HL-60/S4 treated with retinoic acid at 250 ng/mL for 4 days and 3 days (cell line): ENCODE data around the gene DDX5.
"Not testable (repeated sequence)": the region's sequence is repeated elsewhere in the genome, so short reads cannot be mapped to it uniquely, and the experiment has no call there.

Source experiments
- in situ Hi-C: fragments of 300-500 bp; cut with MboI; formaldehyde crosslinking; loops from 2 replicates; pipeline ENCODE4 v1.7.0; 2022; ENCODE audit warnings: low sequenced_read_pairs

The DDX5 gene

GRCh38 chr17:64496348-64496785, 9.7 kb downstream of the DDX5 start:
- in situ Hi-C loops, result loop anchor here (10.0 kb wide), 2 partner anchors 72 to 192 kb away; no protein-coding TSS in a partner anchor

DNA sequence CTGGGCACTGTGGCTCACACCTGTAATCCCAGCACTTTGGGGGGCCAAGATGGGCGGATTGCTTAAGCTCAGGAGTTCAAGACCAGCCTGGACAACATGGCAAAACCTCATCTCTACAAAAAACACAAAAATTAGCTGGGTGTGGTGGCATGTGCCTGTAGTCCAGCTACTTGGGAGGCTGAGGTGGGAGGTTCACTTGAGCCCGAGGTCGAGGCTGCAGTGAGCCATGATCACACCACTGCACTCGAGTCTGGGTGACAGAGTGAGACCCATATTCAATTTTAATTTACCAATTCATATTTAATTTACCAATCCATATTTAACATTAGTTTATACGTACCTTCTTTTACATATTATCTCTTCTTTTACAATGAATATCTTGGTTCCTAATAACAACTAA, 10.8 kb downstream of the DDX5 start:
- in situ Hi-C loops, result loop anchor here (10.0 kb wide), 2 partner anchors 70 to 190 kb away; no protein-coding TSS in a partner anchor

- in situ Hi-C loops, result loop anchor here (10.0 kb wide), 2 partner anchors 69 to 189 kb away; no protein-coding TSS in a partner anchor
Measured at GRCh38 chr17:64494121-64494520, 12.0 kb downstream of the DDX5 start.

- in situ Hi-C loops, result loop anchor here (10.0 kb wide), 2 partner anchors 68 to 188 kb away; no protein-coding TSS in a partner anchor
Measured at GRCh38 chr17:64492481-64493109, 13.5 kb downstream of the DDX5 start.

GRCh38 chr17:64491994-64492393, 14.1 kb downstream of the DDX5 start:
- in situ Hi-C loops, result loop anchor here (10.0 kb wide), 2 partner anchors 67 to 187 kb away; no protein-coding TSS in a partner anchor

DNA sequence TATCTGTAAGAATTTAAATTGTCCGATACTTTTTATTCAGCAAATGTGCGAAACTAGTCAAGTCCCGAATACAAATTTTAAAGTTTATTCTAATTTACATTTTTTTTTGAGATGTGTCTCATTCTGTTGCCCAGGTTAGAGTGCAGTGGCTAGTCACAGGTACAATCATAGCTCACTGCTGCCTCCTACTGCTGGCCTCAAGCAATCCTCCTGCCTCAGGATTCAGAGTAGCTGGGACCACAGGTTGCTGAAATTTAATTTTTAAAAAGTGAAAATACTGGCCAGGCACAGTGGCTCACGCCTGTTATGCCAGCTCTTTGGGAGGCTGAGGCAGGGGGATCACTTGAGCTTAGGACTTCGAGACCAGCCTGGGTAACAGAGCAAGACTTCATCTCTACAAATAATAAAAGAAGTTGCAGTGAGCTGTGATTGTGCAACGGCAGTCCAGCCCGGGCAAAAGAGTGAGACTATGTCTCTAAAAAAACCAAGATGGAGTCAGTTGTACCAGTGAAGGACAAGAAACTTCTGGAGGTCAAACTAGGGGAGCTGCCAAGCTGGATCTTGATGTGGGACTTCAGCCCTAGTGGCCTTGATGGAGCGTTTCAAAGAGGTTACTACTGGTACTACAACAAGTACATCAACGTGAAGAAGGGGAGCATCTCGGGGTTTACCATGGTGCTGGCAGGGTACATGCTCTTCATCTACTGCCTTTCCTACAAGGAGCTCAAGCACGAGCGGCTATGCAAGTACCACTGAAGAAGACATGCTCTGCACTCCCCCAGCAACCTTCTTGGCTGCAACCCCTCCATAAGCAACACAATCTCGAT, 14.8 kb downstream of the DDX5 start:
- in situ Hi-C loops, result loop anchor here (10.0 kb wide), 2 partner anchors 66 to 186 kb away; no protein-coding TSS in a partner anchor

- in situ Hi-C loops, result no loop called here
Measured at GRCh38 chr17:64488301-64488700, 17.8 kb downstream of the DDX5 start.

DNA sequence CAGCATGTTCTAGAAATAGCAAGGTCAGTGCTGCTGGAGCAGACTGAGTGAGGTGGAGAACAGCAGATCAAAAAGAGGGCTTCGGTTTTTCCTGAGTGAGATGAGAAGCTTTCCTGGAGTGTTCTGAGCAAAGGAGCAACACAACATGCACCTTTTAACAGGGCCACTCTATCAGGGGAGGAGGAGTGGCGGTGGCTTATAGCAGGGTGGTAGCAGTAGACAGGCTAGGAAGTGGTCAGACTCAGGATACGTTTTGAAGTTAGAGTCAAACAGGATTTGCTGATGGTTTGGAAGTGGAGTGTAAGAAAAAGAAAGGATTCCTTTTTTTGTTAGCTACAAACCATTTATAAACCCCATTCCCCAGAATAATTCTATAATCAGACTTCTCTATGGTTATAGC, 21.7 kb downstream of the DDX5 start:
- in situ Hi-C loops, result no loop called here

- in situ Hi-C loops, result no loop called here
Measured at GRCh38 chr17:64480951-64481350, 25.1 kb downstream of the DDX5 start.

- in situ Hi-C loops, result no loop called here
Measured at GRCh38 chr17:64477849-64478248, 28.2 kb downstream of the DDX5 start.

DNA sequence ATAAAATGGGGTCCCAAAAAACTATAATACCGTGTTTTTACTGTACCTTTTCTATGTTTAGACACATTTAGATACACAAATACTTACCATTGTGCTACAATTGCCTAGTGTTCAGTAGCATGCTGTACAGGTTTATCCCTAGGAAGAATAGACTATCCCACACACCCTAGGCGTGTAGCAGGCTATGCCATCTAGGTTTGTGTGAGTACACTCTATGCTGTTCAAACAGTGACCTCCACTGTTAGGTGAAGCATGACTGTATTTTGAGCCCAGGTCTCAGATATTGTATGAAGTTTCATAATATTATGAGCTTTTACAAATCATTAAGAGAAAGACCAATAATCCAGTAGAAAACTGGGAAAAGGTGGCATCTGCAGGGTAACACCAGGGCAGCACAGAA, 33.5 kb downstream of the DDX5 start:
- in situ Hi-C loops, result no loop called here

- in situ Hi-C loops, result no loop called here
Measured at GRCh38 chr17:64471440-64471839, 34.6 kb downstream of the DDX5 start.

- in situ Hi-C loops, result no loop called here
Measured at GRCh38 chr17:64470625-64471024, 35.5 kb downstream of the DDX5 start.

DNA sequence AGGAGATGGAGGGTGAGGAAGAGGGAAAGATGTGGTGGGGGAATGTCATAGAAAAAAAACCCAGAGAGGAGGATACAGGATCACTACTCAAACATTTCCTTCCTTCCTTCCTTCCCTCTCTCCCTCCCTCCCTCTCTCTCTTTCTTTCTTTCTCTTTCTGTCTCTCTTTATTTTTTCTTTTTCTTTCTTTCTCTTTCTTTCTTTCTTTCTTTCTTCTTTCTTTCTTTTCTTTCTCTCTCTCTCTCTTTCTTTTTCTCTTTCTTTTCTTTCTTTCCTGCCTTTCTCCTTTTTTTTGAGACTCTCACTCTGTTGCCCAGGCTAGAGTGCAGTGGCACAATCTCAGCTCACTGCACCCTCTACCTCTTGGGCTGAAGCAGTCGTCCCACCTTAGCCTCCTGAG, 39.3 kb downstream of the DDX5 start:
- in situ Hi-C loops, result not testable (repeated sequence)

DNA sequence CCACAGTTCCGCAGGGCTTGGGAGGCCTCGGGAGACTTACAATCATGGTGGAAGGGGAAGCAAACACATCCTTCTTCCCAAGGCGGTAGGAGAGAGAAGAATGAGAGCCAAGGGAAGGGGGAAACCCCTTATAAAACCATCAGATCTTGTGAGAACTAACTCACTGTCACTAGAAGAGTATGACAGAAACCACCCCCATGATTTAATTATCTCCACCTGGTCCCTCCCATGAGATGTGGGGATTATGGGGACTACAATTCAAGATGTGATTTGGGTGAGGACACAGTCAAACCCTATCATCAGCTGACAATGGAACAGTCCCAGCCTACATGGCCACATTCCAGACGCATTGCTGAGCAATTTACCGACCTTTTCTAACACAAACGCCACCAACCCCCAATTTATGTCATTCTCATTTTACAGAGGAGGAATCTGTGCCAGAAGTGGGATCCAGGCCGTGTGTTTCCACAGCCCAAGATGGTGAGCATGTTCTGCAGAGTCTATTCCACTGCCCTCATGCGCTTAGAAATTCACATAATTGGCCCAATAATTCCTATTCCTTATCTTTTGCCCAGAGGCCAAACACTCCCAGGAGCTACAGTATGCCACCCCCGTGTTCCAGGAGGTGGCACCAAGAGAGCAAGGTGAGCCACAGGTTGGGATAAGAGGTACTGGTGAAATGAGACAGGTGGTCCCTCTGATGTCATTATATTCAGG, 39.9 kb downstream of the DDX5 start:
- in situ Hi-C loops, result no loop called here

- in situ Hi-C loops, result no loop called here
Measured at GRCh38 chr17:64461788-64462187, 44.3 kb downstream of the DDX5 start.

DNA sequence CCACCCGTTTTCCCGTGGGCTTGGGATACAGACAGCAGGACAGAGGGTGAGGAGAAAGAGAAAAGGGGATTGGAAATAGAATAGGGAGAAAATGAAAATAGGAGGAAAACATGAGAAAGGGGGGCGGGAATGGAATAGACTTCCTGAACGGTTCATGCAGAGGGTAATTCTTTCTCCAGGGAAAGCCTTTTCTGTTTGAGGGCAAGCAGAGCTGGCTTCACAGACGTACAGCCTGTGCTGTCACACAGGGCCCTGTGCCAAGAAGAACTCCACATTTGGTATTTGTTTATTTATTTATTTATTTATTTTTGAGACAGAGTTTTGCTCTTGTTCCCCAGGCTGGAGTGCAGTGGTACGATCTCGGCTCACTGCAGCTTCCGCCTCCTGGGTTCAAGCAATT, 45.1 kb downstream of the DDX5 start:
- in situ Hi-C loops, result no loop called here

DNA sequence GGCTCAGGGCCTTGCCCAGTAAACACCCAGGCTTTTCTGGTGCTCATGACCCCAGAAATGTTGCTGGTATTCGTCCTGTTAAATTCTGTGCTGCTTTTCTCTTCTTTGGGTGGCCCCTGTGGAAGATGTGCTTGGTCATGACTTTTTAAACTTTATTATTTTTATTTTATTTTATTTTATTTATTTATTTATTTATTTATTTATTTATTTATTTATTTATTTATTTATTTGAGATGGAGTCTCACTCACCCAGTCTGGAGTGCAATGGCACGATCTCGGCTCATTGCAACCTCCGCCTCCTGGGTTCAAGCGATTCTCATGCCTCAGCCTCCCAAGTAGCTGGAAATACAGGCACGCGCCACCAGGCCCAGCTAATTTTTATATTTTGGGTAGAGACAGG, 46.3 kb downstream of the DDX5 start:
- in situ Hi-C loops, result not testable (repeated sequence)

DNA sequence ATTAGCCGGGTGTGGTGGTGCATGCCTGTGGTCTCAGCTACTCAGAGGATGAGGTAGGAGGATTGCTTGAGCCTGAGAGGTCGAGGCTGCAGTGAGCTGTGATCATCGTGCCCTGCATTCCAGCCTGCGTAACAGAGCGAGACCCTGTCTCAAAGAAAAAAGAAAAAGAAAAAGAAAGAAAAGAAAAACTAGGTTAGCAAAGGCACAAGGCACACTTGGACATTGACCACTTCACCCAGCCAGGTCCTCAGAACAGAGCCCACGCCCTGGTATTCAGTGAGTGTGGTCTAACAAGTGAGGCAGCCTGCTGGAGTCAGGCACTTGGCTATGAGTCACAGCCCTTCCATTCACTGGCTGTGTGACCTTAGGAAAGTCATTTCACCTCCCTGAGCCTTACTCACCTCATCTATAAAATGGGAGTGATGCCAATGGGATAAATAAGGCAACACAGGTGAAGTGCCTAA, 46.8 kb downstream of the DDX5 start:
- in situ Hi-C loops, result no loop called here

- in situ Hi-C loops, result no loop called here
Measured at GRCh38 chr17:64458756-64459155, 47.3 kb downstream of the DDX5 start.

- in situ Hi-C loops, result no loop called here
Measured at GRCh38 chr17:64457156-64457555, 48.9 kb downstream of the DDX5 start.
